Suppressor macrophage treated with lipopolysaccharide for 1 hour (primary cell): ENCODE results near the gene MYO10.
"Not testable (repeated sequence)": the region's sequence is repeated elsewhere in the genome, so short reads cannot be mapped to it uniquely, and the experiment has no call there.

ENCODE experiments used
- DNase-seq, 3 donors: peaks; one replicate each; pipeline ENCODE4 v3.0.0-alpha.2; 2020 to 2022

The MYO10 gene

GRCh38 chr5:16858151-16858550 lies 77.9 kb downstream of the MYO10 start:
- no peak for DNase-seq

- no peak for DNase-seq
Observed at GRCh38 chr5:16857635-16858034, 78.5 kb downstream of the MYO10 start.

DNA sequence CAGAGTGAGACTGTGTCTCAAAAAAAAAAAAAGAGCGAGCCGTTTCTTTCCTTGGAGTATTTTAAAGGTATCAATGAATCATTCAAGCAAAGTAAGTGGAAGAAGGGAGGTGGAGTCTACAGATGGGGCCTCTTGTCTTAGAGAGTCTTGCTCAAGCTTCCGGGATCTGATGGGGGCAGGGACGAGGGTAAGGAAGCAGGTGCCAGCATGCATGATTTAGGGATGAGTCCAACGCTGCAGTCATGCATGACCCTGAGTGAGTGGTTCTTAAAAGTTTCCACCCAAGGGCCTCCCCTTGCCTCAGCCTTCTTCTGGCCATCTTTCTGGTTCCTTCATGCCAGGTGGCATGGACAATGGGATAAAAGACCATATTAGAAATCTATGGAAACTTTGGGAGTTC lies 79.6 kb downstream of the MYO10 start:
- DNase-seq = no peak

DNA sequence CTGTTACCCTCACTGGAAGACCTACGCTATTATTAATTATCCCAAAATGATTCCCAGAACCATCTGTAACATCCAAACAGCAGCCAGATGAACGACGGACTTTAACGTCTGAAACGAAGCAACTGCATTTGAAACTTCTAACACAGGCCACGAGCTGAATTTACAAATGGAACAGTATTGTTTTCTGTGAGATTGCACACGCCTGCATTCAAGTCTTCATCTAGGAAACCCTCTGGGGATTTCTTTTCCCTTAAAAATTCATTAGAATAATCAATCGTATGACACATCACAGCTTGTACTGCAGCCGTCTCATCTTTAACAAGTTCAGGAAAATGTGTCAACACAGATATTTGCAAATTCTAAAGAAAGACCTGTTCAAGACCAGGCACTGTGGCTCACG lies 80.2 kb downstream of the MYO10 start:
- no peak for DNase-seq

GRCh38 chr5:16855485-16855884 lies 80.6 kb downstream of the MYO10 start:
- no peak for DNase-seq

DNA sequence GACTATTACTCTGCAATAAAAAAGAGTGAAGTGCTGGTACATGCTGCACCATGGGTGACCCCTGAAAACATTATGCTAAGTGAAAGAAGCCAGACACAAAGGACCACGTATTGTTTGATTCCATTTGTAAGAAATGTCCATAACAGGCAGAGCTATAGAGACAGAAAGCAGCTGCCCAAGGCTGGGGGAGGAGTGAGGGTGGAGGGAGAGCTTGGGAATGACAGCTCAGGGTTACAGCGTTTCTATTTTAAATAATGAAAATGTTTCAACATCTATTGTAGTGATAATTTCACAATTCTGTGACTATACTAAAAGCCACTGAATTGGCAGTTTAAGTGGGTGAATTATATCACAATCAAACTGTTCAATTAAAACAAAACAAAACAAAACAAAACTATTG lies 81.7 kb downstream of the MYO10 start:
- no peak for DNase-seq

DNA sequence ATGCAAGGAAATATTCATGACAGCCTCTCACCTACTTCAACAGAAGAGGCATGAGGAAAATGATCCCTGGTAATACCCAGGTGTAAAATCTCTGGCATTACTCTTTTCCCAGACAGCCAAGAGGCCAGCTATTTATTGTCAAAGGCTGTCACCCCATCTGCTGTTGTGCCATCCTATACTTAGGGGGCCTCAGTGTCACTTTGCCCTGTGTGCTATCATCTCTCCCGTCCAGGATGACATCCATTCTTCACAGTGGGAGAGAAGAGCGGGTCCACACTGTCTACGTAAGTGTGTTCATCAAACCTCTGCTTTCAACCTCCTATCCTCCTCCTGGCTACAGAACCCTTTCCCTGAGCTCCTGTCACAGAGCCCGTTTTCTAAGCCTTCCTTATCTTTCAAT lies 82.6 kb downstream of the MYO10 start:
- DNase-seq = no peak

- DNase-seq = no peak
Observed at GRCh38 chr5:16852251-16853005, 83.7 kb downstream of the MYO10 start.

DNA sequence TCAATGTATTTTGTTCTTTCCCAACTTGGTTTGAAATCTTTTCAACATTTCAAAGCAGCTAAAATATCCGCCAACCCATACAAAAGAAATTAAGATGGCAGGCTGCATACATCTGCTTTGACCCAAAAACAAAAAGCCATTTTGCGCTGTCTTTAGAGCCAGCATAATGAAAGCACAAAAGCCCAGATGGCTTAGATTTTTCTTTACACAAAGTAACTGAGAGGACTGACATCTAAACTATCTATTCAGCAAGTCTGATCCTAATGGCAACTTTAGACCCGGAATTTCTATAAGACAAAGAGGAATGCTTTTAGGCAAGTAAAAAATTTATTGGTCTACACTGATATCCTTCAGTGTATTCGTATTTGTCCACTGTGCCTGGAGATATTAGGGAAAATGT lies 86.3 kb downstream of the MYO10 start:
- DNase-seq = no peak

- DNase-seq = no peak
Observed at GRCh38 chr5:16849181-16849580, 86.9 kb downstream of the MYO10 start.

GRCh38 chr5:16844952-16845351 lies 91.1 kb downstream of the MYO10 start:
- DNase-seq = no peak

DNA sequence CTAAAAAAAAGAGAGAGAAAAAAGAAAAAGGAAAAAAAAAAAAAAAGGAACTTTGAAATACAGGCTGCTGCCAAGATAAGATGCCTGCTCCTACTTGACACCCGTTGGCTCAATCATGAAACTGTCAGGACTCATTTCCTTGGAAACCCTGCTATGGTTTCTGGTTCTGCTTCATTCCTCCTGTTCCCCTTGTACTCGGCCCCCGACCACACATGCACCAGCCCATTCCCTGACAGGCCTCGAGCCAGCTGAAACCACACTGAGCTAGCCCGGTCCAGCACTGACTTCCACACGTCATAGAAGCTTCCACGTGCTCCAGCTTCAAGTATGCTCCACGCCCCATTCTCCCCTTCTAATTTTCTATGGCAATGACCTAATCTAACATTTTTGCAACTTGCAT lies 93.2 kb downstream of the MYO10 start:
- no peak for DNase-seq

DNA sequence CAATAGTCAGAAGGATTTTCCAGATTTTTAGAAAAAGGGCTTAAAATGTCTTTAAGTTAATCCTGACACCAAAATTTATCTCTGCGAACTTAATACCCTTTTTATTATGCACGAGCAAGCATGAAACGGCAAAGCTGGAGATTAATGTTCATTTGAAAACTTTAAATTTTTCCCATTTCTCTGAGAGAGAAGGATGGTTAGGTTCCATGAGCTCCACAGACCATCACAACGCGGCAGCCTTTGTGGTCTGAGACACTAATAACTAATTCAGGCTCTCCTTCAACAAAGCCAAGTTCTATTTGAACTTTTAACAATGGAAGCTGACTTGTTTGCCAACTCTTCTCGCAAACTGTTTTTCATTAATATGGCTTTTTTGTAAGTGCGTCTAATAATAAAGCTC lies 94.7 kb downstream of the MYO10 start:
- no peak for DNase-seq

DNA sequence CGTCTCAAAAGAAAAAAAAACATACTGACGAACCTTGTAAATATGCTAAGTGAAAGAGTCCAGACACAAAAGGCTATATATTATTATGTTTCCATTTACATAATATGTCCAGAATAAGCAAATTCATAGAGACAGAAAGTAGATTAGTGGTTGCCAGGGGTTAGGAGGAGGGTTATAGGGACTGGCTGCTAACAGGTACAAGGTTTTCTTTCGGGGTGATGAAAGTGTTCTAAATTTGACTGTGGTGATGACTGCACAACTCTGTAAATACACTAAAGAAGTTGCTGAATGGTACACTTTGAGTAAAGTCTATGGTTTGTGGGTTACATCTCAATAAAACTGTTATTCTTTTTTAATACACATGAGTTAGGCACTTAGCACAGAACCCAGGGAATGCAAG lies 98.8 kb downstream of the MYO10 start:
- DNase-seq = no peak

DNA sequence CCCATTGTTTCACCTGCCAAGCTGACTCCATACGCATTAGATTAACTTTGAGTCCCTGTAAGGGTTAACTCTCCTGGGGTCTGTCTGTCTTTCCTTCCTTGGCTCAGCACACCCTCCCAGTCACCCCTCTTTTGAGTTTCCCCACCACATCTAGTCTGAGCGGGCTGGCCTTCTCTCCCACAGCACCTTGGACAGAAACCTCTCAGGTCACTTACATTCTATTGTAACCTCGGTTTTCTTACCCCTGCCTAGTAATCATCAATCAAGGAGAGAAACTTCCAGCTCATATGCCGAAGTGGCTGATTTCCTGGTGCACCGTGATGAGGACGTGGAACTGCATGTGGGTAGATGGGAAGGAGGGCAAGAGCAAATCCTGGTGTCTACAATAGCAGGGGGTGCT lies 102.1 kb downstream of the MYO10 start:
- no peak for DNase-seq

DNA sequence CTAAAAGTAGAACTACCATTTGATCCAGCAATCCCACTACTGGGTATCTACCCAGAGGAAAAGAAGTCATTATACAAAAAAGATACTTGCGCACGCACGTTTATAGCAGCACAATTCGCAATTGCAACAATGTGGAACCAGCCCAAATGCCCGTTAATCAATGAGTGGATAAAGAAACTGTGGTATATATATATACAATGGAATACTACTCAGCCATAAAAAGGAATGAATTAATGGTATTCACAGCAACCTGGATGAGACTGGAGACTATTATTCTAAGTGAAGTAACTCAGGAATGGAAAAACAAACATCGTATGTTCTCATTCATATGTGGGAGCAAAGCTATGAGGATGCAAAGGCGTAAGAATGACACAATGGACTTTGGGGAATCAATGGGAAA lies 104.8 kb downstream of the MYO10 start:
- not testable (repeated sequence) for DNase-seq

DNA sequence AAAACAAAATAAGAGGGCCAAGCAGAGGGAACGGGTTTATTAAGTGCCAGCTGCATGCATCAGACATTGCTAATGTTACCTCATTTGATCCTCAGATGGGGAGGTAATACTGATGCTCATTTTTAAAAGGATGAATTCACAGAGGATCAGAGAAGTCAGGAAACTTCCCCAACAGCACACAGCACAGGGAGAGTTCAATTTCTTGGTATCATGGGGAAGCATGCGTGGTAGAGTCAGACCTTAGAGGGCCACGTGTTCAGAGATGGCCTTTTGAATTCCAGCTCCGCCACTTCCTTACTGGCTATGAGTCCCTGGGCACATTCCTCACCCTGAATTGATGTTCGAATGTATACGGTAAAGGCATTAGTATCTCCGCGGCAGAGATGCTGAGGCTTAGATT lies 108.3 kb downstream of the MYO10 start:
- DNase-seq = no peak

- DNase-seq = no peak
Observed at GRCh38 chr5:16826379-16827125, 109.5 kb downstream of the MYO10 start.

DNA sequence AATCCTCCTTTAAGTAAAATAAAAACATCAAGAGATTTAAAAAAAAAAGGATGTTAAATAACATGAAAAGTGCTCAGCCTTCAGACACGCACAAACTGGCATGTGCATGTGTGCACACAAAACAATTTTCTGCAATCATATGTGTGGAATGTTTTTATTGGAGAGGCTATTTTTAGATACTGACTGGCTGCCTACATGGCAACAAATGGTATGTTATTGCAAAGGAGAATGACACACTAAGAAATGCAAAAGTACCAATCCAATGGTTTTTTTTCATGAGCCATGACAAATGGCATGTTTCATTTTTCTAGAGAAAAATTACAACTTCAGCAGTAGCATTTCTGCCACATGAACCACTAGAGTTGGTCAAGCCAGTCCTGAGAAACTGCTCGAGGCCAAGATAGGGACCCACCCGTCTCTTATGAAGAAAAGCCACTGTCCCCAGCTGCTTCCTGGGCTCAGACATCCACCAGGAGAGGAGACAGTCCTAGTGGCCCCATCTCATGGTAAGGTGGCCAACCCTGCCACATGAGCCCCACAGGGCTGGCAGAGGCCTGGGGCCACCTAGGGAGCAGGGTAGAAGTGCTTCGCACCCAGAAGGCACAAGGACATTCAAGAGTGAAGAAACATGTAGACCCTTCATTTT lies 116.4 kb downstream of the MYO10 start:
- DNase-seq = no peak

DNA sequence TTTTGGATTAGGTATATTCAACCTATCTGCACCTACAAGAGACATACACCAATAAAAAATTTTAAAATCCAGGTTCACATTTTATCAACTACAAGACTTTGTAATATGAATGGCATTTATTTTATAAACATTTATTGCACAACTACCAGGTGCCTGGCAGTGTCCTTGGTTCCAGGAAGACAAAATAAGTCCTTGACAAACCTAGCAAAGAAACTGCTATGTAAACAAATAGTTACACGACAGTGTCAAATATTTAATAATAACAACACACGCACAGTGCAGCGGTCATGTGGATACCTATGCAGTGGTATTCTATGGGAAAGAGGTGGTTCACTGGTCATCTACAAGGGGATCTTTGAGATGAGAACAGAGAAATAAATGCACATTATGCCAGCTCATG lies 120.7 kb downstream of the MYO10 start:
- no peak for DNase-seq

DNA sequence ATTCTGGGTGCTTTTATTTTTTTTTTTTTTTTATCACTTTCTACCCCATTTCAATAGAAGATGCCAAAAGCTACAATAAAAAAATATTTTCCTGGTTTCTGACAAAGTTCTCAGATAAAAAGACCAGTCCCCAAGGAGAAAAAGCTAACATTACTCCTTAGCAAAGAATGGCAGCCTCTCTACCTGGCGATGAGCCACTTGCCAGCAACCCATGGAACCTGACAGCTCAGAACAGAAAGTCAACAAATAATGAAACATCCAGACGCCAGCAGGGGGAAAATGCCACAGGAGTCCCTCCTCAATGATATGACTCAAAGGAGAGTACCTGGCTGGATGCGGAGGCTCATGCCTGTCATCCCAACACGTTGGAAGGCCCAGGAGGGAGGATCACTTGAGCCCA lies 123.2 kb downstream of the MYO10 start:
- no peak for DNase-seq

- DNase-seq = no peak
Observed at GRCh38 chr5:16812448-16812847, 123.6 kb downstream of the MYO10 start.

- DNase-seq = no peak
Observed at GRCh38 chr5:16810208-16810854, 125.8 kb downstream of the MYO10 start.
